Neural cell (in vitro differentiated cells): Measurements from ENCODE around the gene HS3ST3B1. TPM values are rescaled to one million over a fixed set of nuclear protein-coding genes. Genes with fewer than 3 reads are reported as not detected.

Experiments
- H2AFZ ChIP-seq: fragments of 200-600, 300-800 bp; sonication (generic), shearing (Covaris generic); 2 replicates; pipeline ENCODE4 v1.6.0; 2014; ENCODE audit warnings: low read depth, mild to moderate bottlenecking, antibody characterized with exemption, low read length, moderate library complexity
- H3F3A ChIP-seq: fragments of 200-600 bp; shearing (Covaris generic); 2 replicates; pipeline ENCODE4 v1.6.1; 2016; ENCODE audit warnings: mild to moderate bottlenecking, moderate library complexity, mixed read lengths, antibody characterized with exemption, low read length; ENCODE audit not compliant: insufficient read depth, poor library complexity, severe bottlenecking
- H3K27ac ChIP-seq: fragments of 200-600, 300-800 bp; sonication (generic), shearing (Covaris generic); 2 replicates; pipeline ENCODE4 v1.5.1; 2014; ENCODE audit warnings: mild to moderate bottlenecking, low read length, moderate library complexity
- H3K27me3 ChIP-seq: fragments of 300-800, 200-600 bp; sonication (generic), shearing (Covaris generic); 2 replicates; pipeline ENCODE4 v1.6.0; 2014; ENCODE audit warnings: mild to moderate bottlenecking, low read depth, low read length, moderate library complexity; ENCODE audit not compliant: insufficient read depth
- H3K36me3 ChIP-seq: fragments of 300-800, 200-600 bp; sonication (generic), shearing (Covaris generic); 2 replicates; pipeline ENCODE4 v1.5.1; 2014; ENCODE audit warnings: mild to moderate bottlenecking, antibody characterized with exemption, low read length, moderate library complexity; ENCODE audit not compliant: insufficient read depth
- H3K4me2 ChIP-seq: fragments of 300-800, 200-600 bp; sonication (generic), shearing (Covaris generic); 2 replicates; pipeline ENCODE4 v1.6.0; 2014; ENCODE audit warnings: mild to moderate bottlenecking, low read length
- H3K4me3 ChIP-seq: fragments of 300-800, 200-600 bp; sonication (generic), shearing (Covaris generic); 2 replicates; pipeline ENCODE4 v1.5.1; 2014; ENCODE audit warnings: mild to moderate bottlenecking, low read length, moderate library complexity
- H3K79me2 ChIP-seq: fragments of 200-600 bp; shearing (Covaris generic); replicated peaks from 2 replicates; pipeline ENCODE4 v1.6.0; 2014; ENCODE audit warnings: mild to moderate bottlenecking, low read length, moderate library complexity; ENCODE audit not compliant: insufficient read depth
- H3K9ac ChIP-seq: fragments of 300-800, 200-600 bp; sonication (generic), shearing (Covaris generic); 2 replicates; pipeline ENCODE4 v1.6.1; 2016; ENCODE audit warnings: mild to moderate bottlenecking, low read length, mixed read lengths
- H3K9me2 ChIP-seq: fragments of 200-600 bp; shearing (Covaris generic); 2 replicates; pipeline ENCODE4 v1.6.1; 2016; ENCODE audit warnings: mild to moderate bottlenecking, low read length, mixed read lengths; ENCODE audit not compliant: insufficient read depth
- H3K9me3 ChIP-seq: fragments of 200-600, 300-800 bp; sonication (generic), shearing (Covaris generic); 2 replicates; pipeline ENCODE4 v1.6.1; 2016; ENCODE audit warnings: mild to moderate bottlenecking, mixed run types, low read length, moderate library complexity, mixed read lengths
- H4K20me1 ChIP-seq: fragments of 200-600 bp; shearing (Covaris generic); 2 replicates; pipeline ENCODE4 v1.6.1; 2016; ENCODE audit warnings: mild to moderate bottlenecking, mixed run types; ENCODE audit not compliant: insufficient read depth
- CTCF ChIP-seq: fragments of 450-650 bp; IDR thresholded peaks from 2 replicates; pipeline ENCODE4 v1.5.1; 2014; ENCODE audit warnings: antibody characterized with exemption, mild to moderate bottlenecking, moderate library complexity; ENCODE audit not compliant: poor library complexity, severe bottlenecking
- EP300 ChIP-seq: fragments of 450-650 bp; conservative IDR thresholded peaks from 2 replicates; pipeline ENCODE4 v1.6.1; 2014; ENCODE audit warnings: antibody characterized with exemption, mild to moderate bottlenecking, moderate library complexity; ENCODE audit not compliant: poor library complexity, severe bottlenecking
- EZH2 ChIP-seq: fragments of 200-600, 300-800 bp; shearing (Covaris generic), sonication (generic); IDR thresholded peaks from 2 replicates; pipeline ENCODE4 v1.6.1; 2014; ENCODE audit warnings: antibody characterized with exemption, low read length, borderline replicate concordance, mild to moderate bottlenecking; ENCODE audit not compliant: insufficient read depth, poor library complexity, severe bottlenecking
- MXI1 ChIP-seq: fragments of 450-650 bp; conservative IDR thresholded peaks from 2 replicates; pipeline ENCODE4 v1.6.1; 2014; ENCODE audit warnings: antibody characterized with exemption, mild to moderate bottlenecking; ENCODE audit not compliant: poor library complexity, severe bottlenecking
- POLR2AphosphoS5 ChIP-seq: IDR thresholded peaks from 2 replicates; pipeline ENCODE4 v1.6.1; 2012
- RAD21 ChIP-seq: fragments of 450-650 bp; conservative IDR thresholded peaks from 2 replicates; pipeline ENCODE4 v1.6.1; 2014; ENCODE audit warnings: antibody characterized with exemption, mild to moderate bottlenecking, moderate library complexity
- REST ChIP-seq: IDR thresholded peaks from 2 replicates; pipeline ENCODE4 v1.6.1; 2012; ENCODE audit warnings: borderline replicate concordance
- SMC3 ChIP-seq: fragments of 450-650 bp; conservative IDR thresholded peaks from 2 replicates; pipeline ENCODE4 v1.6.1; 2014; ENCODE audit warnings: antibody characterized with exemption, mild to moderate bottlenecking, moderate library complexity; ENCODE audit not compliant: poor library complexity
- TAF1 ChIP-seq: IDR thresholded peaks from 2 replicates; pipeline ENCODE4 v1.6.1; 2012; ENCODE audit warnings: low read depth
- polyA plus RNA-seq: library from polyadenylated mRNA; depleted of rRNA; stranded (reverse); fragments of >200 nt; gene quantifications from 2 replicates; pipeline ENCODE4 v1.2.3, GENCODE V29; 2014

Gene HS3ST3B1
- polyA plus RNA-seq, 1 donor from 2014 or later = 0.58 TPM

- H4K20me1 ChIP-seq = no peaks in the 10 kb centered on the region
- peak overlapping the region; percentile 44 for H3K9ac ChIP-seq
- H3F3A ChIP-seq = no peaks in the 10 kb centered on the region
- H3K36me3 ChIP-seq = no peaks in the 10 kb centered on the region
- no peaks in the 10 kb centered on the region for H3K9me2 ChIP-seq
- H3K27me3 ChIP-seq = peaks cover 94% of the 10 kb centered on the region
- no peak overlapping the region for H2AFZ ChIP-seq
- H3K4me3 ChIP-seq = peak overlapping the region; percentile 85
- no peak overlapping the region for H3K27ac ChIP-seq
- H3K4me2 ChIP-seq = peak overlapping the region; percentile 79
- no peak for TF ChIP-seq CTCF
- no peak for TF ChIP-seq EZH2
- TF ChIP-seq REST = no peak
- TF ChIP-seq MXI1 = no peak
- TF ChIP-seq TAF1 = no peak
- H3K79me2 ChIP-seq = no peaks in the 10 kb centered on the region
- no peaks in the 10 kb centered on the region for H3K9me3 ChIP-seq
Observed at GRCh38 chr17:14302091-14302430, 1.2 kb downstream of the HS3ST3B1 start.

GRCh38 chr17:14302431-14303099, 1.7 kb downstream of the HS3ST3B1 start:
- Histone ChIP-seq H3K9ac (peak overlapping the region; percentile 14), H3K27ac (no peak overlapping the region), H3K4me3 (peak overlapping the region; percentile 85), H3K27me3 (peaks cover 94% of the 10 kb centered on the region), H3K36me3 (no peaks in the 10 kb centered on the region), H3K9me3 (no peaks in the 10 kb centered on the region), H3K79me2 (no peaks in the 10 kb centered on the region), H3K9me2 (no peaks in the 10 kb centered on the region), H4K20me1 (no peaks in the 10 kb centered on the region), H3F3A (no peaks in the 10 kb centered on the region), H2AFZ (no peak overlapping the region), H3K4me2 (peak overlapping the region; percentile 79)
- peak; percentile 93 for TF ChIP-seq CTCF
- TF ChIP-seq MXI1 = peak; percentile 30
- no peak for TF ChIP-seq REST
- no peak for TF ChIP-seq TAF1
- TF ChIP-seq SMC3 = peak; percentile 94
- TF ChIP-seq POLR2AphosphoS5 = peak; percentile 7
- TF ChIP-seq EP300 = no peak
- TF ChIP-seq EZH2 = no peak
- TF ChIP-seq RAD21 = peak; percentile 96
